HG02938 (cell line): Measurements from ENCODE around the gene MAG.

ENCODE experiments used
- ATAC-seq: cut with Tn5 transposase; IDR thresholded peaks from one replicate; pipeline ENCODE4 v1.9.1; 2021; ENCODE audit warnings: mild to moderate bottlenecking, moderate library complexity; ENCODE audit not compliant: unreplicated experiment

Gene MAG

DNA sequence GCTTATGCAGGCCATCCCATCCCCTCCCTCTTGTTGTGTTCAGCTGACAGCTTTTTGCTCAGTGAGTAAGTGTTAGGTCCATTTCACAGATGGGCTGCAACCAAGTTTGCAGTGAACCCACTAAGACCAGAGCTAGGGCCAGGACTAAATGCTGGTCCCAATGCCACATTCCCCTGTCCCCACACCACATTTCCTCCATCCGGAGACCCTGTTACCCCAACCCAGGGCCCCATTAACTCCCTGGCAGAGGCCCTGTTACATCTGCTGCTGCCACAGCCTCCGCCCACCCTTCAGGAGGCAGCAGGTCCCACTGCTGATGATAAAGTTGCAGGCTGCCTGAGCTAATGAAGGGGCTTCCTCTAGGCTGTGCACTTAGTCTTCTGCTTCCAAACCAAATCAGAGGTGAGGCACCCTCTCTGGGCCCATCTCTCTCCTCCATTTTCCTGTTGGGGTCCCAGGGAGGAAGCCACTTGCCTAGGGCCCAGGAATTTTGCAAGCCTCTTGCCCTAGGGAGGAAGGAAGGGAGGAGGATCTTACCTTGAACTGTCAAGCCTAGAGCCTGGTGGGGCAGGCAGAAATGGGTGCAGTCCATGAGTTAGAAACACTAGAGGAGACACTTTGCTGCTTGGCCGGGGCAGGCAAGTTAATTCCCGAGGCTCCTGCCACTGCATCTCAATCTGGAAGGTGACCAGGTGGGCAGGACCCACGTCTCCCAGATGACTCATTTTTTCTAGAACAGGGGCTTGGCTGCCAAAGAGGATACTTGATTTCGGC is 26.6 kb upstream of the MAG start:
- ATAC-seq, result no peak

- no peak for ATAC-seq
Observed at GRCh38 chr19:35265900-35266519, 26.0 kb upstream of the MAG start.

GRCh38 chr19:35266520-35267352 is 25.2 kb upstream of the MAG start:
- no peak for ATAC-seq

DNA sequence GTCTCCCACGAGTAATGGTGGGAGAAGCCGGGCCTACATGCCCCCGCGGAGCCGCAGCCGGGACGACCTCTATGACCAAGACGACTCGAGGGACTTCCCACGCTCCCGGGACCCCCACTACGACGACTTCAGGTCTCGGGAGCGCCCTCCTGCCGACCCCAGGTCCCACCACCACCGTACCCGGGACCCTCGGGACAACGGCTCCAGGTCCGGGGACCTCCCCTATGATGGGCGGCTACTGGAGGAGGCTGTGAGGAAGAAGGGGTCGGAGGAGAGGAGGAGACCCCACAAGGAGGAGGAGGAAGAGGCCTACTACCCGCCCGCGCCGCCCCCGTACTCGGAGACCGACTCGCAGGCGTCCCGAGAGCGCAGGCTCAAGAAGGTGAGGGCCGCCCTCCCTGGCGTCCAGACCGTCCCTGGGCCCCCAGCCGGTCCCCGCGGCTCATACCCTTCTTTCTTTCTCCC is 24.6 kb upstream of the MAG start:
- ATAC-seq, result no peak

DNA sequence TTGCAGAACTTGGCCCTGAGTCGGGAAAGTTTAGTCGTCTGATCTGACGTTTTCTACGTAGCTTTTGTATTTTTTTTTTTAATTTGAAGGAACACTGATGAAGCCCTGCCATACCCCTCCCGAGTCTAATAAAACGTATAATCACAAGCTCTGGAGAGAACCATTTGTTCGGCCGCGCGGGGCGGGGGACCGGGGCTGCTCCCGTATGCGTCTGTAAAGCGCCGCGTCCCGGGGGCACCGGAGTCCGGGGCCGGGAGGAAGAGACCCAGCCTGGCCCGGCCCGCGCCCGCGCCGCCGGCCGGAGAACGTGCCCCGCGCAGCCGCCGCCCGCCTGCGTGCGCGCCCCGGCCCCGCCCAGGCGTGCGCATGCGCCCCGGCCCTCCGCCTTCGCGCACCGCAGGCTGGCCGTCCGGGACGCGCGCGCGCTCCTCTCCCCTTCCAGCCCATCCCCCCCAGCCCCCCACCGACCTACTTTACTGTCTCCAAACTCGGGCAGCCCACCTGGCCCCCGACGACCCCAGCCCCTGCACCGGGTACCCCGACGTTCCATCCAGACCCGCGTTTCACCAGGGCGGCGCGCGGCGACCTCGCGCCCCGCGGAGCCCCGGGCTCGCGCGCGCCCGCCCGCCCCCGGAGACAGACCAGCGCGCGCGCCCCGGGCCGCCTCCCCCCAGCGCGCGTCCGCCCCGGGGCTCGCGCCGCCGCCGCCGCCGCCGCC is 24.0 kb upstream of the MAG start:
- ATAC-seq, result peak; percentile 8

- ATAC-seq, result peak; percentile 26
Observed at GRCh38 chr19:35268536-35269437, 23.2 kb upstream of the MAG start, which contains the start of gene USF2. USF2 (plus strand) TSS chr19:35268962; CDS start chr19:35269102, 140 bp downstream.

DNA sequence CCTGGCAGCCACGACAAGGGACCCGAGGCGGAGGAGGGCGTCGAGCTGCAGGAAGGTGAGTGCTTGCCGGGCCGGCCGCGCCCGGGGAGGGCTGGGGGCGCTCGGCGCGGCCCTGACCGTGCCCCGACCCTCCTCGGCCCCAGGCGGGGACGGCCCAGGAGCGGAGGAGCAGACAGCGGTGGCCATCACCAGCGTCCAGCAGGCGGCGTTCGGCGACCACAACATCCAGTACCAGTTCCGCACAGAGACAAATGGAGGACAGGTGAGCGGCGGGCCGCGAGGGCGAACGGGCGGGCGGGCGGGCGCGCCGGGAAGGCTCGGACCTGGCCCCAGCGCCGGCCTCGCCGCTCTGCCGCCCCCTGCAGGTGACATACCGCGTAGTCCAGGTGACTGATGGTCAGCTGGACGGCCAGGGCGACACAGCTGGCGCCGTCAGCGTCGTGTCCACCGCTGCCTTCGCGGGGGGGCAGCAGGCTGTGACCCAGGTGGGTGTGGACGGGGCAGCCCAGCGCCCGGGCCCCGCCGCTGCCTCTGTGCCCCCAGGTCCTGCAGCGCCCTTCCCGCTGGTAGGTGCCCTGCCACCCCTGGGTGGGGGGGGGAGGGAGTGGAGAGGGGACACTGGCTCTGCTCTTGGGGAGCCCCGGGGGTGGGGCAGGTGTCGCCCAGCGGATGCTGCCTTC is 22.4 kb upstream of the MAG start:
- ATAC-seq, result peak; percentile 53

GRCh38 chr19:35270381-35270811 is 21.6 kb upstream of the MAG start:
- no peak for ATAC-seq

DNA sequence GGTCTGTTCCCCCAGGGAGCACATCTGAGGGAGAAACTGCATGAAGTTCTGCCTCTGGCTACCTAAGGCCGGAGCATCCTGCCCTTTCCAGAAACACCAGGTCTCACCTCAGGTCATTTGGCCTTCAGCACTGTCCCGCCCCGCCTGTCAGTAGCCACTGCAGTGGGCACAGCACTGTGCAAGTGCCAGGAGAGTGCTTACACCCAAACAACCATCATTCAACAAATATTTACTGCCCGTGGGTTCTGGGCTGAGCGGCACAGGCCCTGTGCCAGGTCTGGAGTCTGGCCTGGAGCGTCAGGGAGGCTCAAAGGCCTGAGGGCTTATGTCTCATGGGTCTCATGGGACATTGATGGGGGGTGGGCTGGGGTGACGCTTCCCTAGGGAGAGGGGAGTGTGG is 20.4 kb upstream of the MAG start:
- ATAC-seq, result no peak

DNA sequence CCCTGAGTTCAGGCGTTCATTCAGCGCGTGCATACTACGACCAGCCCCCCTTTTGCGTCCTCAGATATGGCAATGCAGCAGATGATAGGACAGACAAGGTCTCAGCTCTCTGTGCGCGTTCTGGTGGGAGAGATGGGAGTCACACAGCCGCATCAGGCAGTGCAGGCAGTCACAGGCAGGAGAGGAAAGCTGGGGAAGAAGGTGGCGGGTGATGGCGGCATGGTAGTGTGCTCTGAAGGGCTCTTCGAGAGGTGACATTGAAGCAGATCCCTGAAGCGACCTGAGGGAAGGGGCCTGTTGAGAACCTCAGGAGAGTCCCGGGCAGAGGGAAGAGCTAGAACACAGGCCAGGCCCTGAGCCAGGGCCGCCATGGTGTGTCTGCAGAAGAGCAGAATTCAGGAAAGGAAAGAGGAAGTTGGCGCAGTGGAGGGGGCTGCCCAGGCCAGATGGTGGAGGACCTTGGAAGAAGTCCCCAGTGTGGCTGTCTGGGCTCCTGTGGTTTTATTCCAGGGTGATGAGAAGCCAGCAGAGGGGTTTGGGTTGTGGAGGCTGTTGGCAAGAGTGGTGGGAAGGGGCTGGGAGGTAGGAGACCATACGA is 19.7 kb upstream of the MAG start:
- ATAC-seq, result no peak

GRCh38 chr19:35272954-35273649 is 18.9 kb upstream of the MAG start:
- no peak for ATAC-seq

- no peak for ATAC-seq
Observed at GRCh38 chr19:35273686-35274259, 18.2 kb upstream of the MAG start.

DNA sequence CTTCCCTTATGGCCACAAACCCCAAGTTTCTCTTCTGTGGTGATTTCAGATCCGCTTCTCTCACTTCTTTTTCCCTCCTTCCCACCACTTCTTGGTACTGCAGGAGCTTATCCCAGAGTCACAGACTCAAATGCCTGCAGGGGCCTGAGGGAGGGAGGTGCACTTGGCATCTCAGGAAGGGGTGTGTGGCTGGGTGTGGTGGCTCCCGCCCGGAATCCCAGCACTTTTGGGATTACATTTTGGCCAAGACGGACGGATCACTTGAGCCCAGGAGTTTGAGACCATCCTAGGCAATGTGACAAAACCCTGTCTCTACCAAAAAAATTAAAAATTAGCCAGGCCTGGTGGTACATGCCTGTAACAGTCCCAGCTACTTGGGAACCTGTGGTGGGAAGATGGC is 17.6 kb upstream of the MAG start:
- ATAC-seq, result no peak

- no peak for ATAC-seq
Observed at GRCh38 chr19:35276706-35277281, 15.2 kb upstream of the MAG start.

- no peak for ATAC-seq
Observed at GRCh38 chr19:35278578-35279284, 13.2 kb upstream of the MAG start.

- ATAC-seq, result no peak
Observed at GRCh38 chr19:35279374-35279773, 12.6 kb upstream of the MAG start.
